CD4-positive, alpha-beta T cell treated with Interferon alpha-2 for 1 hour (primary cell): ENCODE data around the gene NPC1L1.

ENCODE experiments used
- DNase-seq, 2 donors: peaks; one replicate each; pipeline ENCODE4 v3.0.0-alpha.2; 2020 to 2022

Gene NPC1L1, protein sequence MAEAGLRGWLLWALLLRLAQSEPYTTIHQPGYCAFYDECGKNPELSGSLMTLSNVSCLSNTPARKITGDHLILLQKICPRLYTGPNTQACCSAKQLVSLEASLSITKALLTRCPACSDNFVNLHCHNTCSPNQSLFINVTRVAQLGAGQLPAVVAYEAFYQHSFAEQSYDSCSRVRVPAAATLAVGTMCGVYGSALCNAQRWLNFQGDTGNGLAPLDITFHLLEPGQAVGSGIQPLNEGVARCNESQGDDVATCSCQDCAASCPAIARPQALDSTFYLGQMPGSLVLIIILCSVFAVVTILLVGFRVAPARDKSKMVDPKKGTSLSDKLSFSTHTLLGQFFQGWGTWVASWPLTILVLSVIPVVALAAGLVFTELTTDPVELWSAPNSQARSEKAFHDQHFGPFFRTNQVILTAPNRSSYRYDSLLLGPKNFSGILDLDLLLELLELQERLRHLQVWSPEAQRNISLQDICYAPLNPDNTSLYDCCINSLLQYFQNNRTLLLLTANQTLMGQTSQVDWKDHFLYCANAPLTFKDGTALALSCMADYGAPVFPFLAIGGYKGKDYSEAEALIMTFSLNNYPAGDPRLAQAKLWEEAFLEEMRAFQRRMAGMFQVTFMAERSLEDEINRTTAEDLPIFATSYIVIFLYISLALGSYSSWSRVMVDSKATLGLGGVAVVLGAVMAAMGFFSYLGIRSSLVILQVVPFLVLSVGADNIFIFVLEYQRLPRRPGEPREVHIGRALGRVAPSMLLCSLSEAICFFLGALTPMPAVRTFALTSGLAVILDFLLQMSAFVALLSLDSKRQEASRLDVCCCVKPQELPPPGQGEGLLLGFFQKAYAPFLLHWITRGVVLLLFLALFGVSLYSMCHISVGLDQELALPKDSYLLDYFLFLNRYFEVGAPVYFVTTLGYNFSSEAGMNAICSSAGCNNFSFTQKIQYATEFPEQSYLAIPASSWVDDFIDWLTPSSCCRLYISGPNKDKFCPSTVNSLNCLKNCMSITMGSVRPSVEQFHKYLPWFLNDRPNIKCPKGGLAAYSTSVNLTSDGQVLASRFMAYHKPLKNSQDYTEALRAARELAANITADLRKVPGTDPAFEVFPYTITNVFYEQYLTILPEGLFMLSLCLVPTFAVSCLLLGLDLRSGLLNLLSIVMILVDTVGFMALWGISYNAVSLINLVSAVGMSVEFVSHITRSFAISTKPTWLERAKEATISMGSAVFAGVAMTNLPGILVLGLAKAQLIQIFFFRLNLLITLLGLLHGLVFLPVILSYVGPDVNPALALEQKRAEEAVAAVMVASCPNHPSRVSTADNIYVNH (N-terminal part only)

DNA sequence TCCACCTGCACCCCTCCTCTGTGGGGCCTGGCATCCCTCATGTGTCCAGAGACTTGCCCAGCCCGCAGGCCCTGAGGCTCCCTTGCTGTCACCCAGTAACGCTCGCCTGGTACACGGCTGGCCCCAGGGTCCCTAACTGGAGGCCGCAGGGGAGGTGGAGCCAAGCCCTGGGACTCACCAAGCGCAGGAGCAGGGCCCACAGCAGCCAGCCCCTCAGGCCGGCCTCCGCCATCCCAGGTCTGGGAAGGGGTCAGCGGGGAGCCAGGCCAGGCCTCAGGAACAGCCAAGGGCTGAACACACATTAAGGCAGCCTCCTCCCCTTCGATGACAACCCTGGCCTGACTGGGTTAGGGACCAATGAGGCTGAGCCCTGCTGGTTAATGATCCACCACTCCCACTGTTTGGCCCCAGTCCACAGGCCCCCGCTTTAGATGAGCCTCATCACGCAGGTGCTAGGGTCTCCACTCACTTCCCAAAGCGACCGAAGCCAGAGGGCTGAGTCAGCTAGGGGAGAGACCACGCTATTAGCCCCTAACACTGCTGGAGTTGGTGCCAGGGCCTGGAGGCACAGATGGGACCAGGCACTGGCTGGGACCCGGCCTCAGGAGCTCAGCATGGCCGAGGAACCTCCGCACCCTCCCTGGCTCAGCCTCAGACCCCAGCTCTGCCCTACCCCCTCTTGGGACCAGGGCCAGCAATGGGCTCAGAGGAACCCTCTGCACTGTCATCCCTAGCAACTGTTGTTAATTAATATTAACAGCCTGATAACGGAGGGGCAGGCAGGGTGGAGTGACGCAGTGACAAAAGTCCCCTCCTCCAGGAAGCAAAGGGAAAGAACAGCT, at the start of gene NPC1L1:
Gene NPC1L1 (minus strand): TSS at position 303 of the 842 bp plus-strand sequence. CDS start 71 bp downstream, at position 232.
- DNase-seq = no peak

DNA sequence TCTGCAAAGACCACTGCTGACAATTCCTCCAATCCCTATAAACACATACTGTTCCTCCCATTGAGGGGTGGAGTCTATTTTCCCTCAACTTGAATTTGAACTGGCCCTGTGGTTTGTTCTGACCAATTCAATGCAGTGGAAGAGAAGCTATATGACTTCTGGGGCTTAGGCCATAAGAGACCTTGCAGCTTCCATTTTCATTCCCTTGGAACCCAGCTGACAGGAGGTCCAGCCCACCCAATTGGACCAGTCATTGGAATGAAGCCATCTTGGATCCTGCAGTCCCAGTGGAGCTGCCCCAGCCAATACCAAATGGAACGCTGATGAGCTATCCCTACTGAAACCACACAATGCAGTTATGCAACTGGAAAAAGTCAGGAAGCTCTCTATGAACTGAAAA, 49.8 kb upstream of the NPC1L1 start:
- no peak for DNase-seq

DNA sequence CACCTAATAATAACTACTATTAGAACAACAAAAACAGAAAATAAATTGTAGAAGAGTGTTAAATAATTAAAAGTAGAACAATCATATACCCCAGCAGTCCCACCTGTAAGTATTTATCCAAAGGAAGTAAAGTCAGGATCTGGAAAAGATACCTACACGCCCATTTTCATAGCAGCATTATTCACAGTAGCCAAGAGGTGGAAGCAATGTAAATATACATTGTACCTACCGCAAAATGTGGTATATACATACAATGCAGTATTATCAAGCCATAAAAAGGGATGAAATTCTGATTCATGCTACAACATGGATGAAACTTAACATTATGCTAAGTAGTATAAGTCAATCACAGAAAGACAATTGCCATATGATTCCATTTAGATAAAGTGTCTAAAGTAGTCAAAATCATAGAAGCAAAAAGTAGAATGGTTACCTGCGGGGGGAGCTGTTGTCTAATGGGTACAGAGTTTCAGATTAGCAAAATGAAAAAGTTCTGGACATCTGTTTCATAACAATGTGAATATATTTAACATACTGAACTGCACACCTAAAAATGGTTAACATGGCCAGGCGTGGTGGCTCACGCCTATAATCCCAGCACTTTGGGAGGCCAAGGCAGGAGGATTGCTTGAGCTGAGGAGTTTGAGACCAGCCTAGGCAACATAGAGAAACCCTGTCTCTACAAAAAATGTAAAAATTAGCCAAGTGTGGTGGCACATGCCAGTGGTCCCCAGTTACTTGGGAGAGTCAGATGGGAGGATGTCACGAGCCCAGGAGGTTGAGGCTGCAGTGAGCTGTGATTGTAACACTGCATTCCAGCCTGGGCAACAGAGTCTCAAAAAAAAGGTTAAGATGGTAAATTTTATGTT, 46.9 kb upstream of the NPC1L1 start:
- peak; percentile 68 to 80 for DNase-seq

DNA sequence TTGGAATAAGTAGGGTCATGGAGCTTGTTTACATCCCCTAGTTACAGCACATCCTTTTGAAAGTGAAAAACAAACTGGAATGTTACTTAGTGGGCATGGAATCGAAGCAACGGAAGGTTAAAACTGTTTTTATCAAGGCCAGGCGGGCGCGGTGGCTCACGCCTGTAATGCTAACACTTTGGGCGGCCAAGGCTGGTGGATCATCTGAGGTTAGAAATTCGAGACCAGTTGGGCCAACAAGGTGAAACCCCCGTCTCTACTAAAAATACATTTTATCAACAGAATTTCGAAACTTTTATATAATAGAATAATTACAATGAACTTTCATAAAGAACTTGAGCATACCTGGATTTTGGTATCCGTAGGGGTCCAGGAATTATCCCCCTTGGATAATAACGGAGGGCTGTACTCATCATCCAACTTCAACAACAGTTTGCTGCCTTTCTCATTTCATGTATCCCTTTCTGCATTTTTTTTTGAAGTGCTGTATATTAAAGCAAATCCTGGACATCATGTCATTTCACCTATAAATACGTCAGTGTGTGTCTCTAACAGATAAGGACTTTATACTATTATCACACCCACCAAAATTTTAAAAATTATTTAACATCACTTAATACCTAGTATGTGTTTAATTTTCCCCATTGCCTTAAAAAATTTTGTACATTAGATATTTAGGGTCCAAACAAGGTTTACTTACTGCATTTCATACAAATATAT, 42.2 kb upstream of the NPC1L1 start:
- DNase-seq = no peak

DNA sequence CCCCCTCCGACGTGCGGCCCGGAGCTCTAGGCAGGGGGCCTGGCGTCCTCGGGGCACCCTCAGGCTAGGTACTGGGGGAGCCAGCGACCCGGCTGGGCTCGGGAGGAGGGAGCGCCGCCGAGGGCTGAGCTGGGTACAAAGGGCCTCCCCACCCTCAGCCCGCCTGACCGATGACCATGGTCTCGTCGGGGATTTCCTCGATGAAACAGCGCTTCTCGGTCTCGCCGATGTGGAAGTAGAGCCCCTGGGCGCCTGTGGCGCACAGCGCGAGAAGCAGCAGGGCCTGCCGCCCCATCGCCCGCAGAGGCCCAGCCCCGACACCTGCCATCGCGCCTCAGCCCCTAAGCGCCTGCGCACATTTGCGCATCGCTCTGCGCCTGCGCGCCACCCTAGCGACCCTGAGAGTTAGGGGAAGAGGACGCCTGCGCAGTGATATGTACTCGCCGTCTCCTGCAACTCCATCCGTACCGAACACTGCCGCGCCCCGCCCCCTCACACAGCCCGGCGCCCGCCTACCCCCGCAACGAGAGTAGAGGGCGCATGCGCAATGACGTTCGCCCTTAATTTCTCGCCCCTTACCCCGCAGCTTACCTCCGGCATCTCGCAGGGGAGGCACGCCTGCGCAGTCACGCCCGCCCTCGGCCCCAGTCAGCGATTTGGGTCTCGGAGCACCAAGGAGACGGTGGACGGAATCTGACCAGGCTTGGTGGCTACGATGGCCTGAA, 40.9 kb upstream of the NPC1L1 start, which contains the start of gene TMED4:
Gene TMED4 (minus strand): TSS at position 353 of the 725 bp plus-strand sequence. CDS start 25 bp downstream, at position 328.
- peak; percentile 100 for DNase-seq

DNA sequence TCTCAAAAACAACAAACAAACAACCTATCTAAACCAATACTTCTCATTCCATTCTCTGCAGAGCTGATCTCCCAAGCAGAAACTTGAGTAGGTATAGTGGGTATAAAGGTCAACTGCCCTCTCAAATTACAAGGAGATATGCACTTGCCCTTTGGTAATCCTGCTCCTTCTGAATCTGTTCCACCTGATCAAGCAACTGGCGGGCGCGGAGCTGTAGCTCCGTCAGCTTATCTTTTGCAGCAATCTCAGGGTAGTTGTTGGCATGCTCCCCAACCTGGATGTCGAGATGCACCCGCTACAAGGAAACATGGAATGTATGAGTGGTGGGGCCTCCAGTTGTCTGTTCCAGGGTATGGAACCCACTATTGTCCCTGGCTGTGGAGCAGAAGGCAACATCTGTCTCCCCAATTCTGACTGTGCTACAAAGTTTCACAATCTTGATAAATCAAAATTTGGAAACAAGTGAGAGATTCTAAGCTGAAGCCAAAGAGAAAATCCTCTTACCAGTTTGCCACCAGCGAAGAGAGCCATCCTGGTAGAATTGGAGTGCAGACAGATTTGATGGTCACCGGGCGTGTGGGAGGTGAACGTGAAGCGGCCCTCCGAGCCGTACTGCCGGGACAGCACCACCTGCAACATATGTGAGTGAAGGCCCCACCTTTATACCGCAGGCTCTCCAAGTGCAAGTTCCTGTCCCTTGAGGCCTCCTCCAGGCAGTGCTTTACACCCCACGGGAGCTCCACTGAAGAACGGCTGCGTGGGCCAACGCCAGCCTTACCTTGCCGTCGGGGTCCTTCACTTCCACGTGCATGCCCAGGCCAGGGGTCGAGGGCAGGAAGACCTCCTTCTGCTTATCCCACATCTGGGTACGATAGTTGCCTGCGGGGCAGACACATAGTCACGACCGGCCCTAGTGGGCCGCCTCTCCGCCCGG, 40.1 kb upstream of the NPC1L1 start:
- DNase-seq = peak; percentile 37 to 62

DNA sequence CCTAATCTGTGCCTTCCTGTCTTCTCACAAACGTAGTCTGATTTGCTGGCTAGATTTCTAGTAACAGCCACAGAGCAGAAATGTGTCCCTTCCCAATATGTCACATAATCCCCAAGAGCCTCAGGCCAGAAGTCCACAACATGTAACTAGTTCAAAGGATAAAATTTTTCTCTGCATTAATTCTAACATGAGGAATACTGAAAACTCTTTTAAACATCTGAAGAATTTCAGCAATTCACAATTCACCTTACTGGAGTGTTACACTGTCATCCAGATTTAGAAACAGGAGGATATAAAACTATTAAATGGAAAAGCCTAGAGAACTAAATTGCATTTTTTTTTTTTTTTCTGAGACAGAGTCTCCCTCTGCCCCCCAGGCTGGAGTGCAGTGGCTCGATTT, 35.1 kb upstream of the NPC1L1 start:
- no peak for DNase-seq

DNA sequence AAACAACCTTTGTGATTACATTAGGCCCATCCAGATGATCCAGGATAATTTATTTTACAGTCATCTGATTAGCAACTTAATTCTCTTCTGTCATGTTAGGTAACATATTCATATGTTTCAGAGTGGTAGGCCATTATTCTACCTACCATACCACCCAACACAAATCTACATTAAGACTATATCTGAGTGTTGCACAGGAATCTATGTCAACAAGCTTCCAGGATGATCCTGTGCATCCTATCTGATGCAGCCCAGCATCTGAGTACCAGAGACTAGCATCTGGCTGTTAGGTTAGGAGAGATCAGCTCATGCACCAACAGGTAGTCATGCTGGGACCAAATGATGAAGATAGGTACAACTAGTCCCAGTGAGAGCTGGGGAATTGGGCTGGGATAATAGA, 33.9 kb upstream of the NPC1L1 start:
- no peak for DNase-seq

DNA sequence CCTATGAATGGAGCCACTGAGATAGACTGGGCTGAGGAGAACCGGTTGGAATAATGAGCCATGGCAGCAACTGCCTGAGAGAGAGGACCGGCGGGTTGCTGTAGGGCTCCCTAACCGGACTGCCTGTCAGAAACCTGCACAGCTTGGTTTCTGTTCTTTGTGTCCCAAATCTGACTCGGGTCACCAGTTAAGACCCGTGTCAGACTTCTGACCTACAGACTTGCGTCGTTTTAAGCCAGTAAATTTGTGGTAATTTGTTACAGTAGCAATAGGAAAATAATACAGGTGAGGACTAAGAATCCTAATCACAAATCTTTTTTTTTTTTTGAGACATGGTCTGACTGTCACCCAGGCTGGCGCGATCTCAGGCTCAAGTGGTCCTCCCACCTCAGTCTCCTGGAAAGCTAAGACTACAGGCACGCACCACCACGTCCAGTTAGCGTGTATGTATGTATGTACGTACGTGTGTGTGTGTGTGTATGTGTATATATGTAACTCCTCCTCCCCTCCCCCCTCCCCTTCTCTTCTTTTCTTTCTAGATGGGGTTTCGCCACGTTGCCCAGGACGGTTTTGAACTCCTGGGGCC, 33.2 kb upstream of the NPC1L1 start:
- no peak for DNase-seq

DNA sequence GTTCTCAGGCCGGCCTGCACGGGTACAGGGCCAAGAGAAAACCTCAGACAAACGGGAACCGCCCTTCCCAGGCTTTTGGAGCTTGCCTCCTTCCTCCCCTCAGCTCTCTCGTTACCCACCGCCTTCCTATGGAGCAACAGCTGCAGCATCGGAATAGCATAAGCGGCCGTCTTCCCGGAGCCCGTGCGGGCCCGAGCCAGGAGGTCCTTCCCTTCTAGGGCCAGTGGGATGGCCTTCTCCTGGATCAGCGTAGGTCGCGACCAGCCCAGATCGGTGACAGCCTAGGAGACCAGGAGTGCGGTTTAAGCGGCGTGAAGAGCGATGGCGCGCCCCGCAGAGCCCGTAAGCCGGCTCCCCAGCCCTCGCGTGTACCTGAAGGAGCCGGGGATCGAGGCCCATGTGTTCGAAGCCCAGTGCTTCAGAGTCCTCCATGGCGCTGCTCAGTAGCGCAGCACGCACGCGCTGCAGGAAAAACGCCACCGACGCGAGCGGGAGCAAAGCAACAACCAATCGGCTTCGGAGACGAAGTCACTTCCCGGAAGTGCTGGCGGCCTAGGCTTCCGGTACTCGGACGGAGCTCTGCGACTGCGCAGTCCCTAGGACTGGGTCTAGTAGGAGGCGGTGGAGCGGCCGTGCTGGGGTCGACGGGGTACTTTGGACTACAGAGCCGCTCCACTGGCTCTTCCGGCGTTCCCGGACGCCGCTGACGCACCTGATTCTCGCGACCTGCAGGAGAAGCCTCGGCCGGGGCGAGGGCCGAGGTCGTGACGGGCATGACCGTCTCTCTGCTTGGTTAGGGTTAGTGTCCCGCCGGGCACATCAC, 32.5 kb upstream of the NPC1L1 start, which contains the start of gene DDX56:
Gene DDX56 (minus strand): TSS at position 445 of the 823 bp plus-strand sequence. CDS start 13 bp downstream, at position 432.
- DNase-seq = peak; percentile 94 to 95

DNA sequence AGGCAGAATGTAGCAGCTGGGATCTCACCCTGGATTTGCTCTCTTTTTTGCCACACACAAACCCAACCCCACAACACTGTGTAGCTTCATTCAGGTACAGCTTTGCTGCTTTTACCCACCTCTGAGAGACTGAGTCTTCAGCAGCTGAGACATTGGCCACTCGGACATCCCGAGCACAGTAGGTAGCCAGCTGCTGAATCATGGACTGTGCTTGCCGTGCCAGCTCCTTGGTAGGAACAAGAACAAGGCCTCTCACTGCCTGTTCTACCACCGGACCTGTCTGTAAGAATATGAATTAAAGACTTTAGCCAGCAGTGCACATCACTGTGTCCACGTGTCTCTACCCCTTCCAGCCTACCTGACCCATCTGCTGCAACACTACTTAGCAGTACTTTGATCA, 31.6 kb upstream of the NPC1L1 start:
- no peak for DNase-seq

DNA sequence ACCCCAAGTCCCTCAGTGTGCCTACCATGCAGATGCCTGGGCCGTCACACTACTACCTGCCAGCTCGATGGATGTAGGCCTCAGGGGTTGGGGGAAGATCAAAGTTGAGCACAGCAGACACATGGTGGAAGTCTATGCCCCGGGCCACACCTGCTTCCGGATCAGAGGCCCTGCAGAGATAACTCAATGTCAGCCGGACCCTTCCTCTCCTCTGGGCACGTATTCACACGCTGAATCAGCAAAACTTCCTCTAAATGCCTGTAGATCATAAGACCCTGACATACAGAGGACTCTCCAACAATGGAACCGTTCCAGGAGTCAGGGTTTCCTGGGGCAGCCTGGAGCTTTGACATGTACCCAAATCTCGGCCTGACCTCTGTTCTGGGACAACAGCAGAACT, 28.8 kb upstream of the NPC1L1 start:
- DNase-seq = no peak

DNA sequence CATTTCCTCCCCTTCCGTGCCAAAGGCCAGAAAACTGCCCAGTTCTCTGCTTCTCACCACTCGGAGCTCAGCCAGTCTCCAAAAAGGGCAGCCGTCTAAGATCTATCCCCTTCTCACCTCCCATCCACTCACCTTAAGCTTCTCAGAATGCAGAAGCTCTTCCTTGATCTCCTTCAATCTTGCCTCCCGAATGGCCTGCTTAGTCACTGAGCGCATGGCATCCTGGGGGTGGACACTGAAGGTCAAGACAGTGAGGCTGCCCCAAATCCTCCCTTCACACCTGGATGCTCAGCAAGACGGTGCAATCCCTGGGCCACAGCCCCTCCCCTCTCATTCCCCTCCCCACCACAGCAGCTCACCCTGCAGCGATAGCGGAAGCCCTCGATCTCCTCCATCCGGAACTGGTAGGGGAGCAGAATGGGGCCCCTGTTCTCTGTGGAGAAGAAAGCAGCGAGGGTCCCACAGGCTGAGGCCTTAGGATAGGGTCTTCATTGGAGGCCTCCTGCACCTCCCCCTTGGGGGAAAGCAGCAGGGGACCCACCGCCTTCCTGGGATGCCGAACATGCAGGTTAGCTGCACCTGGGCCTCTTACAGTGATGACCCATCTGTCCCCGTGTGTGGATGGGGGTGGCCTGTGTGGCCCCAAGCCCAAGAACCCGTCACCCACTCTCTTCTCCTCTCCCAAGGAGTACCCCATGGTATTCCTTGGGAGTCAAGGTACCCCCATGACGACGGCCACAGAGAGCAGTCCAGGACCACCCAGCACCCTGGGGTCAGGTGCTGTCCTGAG, 27.8 kb upstream of the NPC1L1 start:
- no peak for DNase-seq

DNA sequence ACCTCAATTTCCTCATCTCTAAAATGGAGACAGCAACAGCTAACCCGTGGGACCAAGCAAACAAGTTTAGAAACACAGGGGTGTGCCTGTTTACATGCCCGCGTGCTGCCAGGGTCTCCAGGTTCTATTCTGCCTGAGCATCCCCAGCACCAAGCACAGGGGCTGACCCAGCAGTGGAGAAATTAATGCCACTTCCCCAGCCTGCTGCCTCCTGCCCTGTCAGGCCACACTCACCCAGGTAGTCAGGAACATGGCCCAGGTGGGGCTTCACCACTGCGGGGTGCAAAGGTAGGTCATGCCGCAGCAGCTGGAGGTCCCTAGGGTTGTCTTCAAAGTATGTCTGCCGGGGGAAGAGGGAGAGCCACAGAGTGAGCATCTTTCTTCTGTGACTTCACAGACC, 26.8 kb upstream of the NPC1L1 start:
- no peak for DNase-seq

DNA sequence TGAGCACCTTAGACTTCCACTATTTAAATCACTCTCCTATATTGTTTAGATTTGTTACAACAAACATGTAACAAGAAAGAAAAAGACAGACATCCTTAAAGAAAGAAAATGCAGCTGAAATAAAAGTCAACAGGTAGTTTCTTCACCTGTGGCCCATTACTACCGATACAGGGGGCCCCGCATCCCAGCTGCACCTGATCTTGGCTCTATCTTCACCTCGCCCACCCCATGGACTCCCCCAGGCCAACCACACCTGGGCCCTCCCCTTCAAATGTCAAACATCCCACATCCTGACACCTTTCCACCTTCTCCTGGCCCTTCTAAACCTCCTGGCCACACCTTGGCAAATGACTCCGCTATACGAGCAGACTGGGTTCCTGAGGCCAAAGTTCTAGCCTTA, 25.6 kb upstream of the NPC1L1 start:
- no peak for DNase-seq
